ENCODE measurements around the gene DPF3.

DNA sequence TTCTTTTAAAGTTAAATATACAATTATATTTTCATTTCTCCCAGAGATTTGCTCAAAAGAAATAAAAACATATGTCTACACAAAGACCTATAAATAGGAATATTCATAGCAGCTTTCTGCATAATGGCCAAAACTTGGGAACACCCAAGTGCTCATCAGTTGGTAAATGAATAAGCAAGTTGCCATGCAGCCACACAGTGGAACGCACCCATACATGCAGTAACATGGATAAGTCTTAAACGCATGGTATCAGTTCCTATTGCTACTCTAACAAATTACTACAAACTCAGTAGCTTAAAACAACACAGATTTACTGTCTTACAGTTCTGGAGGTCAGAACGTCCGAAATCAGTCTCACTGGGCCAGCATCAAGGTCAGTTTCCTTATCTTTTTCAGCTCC, 78.5 kb downstream of the DPF3 start:
- TF ChIP-seq EZH2phosphoT487 (IDR thresholded peaks at IDR 0.05; ENCODE audit: insufficient read depth, low read depth) (no peak), EZH2 (IDR thresholded peaks at IDR 0.05; ENCODE audit: insufficient read depth, poor library complexity, severe bottlenecking) (no peak)

All from GM23248 (cell line).